IPS-11a (cell line): Measurements from ENCODE around the gene MYL10.
"Not testable (repeated sequence)": the region's sequence is repeated elsewhere in the genome, so short reads cannot be mapped to it uniquely, and the experiment has no call there.

Experiments used
- H3K4me3 ChIP-seq: one replicate; pipeline ENCODE4 v1.5.1; 2013; ENCODE audit warnings: low read depth, low read length, control low read depth

Gene MYL10

DNA sequence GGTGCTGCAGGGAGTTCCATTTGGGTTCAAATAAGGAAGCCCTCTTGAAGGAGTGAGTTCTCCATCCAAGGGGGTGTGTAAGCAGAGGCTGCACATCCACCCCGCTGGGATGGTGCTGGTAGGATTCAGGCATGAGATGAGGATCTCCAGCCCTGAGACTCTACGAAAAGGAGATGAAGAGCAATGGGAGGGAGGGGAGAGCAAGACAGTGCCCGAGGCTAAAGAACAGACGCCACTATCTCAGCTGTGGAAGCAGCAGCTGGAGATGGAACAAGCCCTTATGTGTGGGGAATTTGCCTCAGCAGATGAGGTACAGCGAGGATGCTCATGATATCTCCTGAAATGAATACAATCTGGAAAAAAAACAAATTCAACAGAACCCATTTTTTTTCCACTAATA, 28.1 kb upstream of the MYL10 start:
- no peak overlapping the region for H3K4me3 ChIP-seq

DNA sequence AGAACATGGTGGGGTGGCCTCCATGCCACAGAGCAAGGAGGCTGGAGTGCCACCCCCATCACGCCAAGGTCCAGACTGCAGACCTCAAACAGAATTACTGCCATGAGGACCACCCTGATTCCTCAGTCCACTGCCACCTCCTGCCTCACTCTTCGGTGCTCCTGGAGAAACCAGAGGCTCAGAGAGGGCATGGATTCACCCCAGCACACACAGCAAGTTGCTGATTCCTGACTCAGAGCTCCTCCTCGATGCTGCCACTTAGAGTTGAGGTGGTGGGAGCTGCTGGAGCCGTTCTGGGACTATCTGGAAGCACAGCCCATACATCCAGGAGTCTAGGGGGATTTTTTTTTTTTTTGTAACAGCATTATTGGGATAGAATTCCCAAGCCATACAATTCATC, 22.0 kb upstream of the MYL10 start:
- H3K4me3 ChIP-seq, result no peak overlapping the region

- no peak overlapping the region for H3K4me3 ChIP-seq
Observed at GRCh38 chr7:101650579-101651081, 21.5 kb upstream of the MYL10 start.

GRCh38 chr7:101647876-101648275, 18.8 kb upstream of the MYL10 start:
- H3K4me3 ChIP-seq, result not testable (repeated sequence)

DNA sequence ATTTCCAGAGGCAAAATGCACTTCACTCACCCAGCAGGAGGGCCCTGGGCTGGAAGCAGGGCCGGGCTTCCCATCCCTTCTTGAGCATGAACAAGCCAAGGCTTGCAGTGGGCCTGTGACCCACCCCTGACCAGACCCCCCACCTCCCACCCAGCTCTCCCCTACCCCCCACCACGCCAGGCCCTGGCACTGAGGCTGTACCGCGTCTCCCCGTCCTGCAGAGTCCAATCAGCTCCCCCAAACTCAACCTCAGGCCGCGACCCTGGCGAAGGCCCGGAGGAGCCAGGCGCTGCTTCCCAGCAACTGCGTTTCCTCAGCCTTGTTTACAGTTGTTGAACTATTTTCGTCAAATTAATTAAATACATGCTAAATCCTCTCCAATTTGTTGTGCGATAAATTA, 16.9 kb upstream of the MYL10 start:
- H3K4me3 ChIP-seq, result no peak overlapping the region

GRCh38 chr7:101644879-101645278, 15.8 kb upstream of the MYL10 start:
- H3K4me3 ChIP-seq, result no peak overlapping the region

DNA sequence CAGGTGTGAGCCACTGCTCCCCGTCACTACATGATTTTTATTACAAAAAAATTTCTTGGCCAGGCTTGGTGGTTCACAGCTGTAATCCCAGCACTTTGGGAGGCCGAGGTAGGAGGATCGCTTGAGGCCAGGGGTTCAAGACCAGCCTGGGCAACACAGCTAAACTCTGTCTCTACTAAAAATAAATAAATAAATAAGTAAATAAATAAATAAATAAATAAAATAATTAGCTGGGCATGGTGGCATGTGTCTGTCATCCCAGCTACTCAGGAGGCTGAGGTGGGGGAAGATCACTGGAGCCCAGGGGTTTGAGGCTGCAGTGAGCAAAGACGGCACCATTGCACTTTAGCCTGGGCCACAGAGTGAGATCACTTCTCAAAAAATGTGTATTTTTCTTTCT, 10.0 kb upstream of the MYL10 start:
- H3K4me3 ChIP-seq, result not testable (repeated sequence)

DNA sequence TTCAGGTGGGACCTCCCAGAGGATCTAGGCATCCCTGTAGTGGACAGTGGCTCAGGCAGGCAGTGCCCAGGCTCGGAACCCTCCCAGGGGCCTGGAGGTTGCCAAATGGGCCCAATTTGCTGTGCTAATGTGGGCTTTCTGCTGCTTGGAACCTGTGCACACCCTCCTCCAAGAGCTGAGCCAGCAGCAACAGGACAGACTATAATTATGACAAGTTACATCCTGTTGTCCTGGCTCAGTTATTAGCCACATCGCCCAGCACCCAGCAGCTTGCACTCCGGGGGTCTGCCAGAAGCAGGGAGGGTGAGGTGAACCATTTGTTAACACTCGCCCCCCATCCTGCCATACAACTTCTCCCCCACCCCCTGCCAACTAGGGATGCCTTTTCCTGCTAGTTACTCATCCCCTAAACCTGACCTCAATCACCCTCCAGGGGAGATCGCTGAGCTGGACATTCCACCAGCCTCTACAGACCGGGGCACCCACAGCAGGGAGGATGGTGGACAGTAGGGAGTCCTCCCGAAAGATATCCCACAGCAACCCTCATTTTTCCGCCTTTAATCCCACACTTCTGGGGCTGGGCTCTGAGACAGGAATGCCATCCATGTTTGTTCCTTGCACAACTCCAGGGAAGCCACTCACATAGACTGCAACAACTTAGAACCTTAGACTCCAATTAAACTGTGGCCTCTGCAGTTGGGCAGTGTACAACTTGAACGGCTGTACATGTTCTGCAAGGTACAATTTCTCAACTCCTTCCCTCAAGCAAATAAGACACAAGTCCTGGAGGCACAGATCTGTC, 7.9 kb upstream of the MYL10 start:
- H3K4me3 ChIP-seq, result no peak overlapping the region

- no peak overlapping the region for H3K4me3 ChIP-seq
Observed at GRCh38 chr7:101635484-101635883, 6.4 kb upstream of the MYL10 start.

GRCh38 chr7:101634196-101634717, 5.2 kb upstream of the MYL10 start:
- no peak overlapping the region for H3K4me3 ChIP-seq

- no peak overlapping the region for H3K4me3 ChIP-seq
Observed at GRCh38 chr7:101633511-101633910, 4.4 kb upstream of the MYL10 start.

DNA sequence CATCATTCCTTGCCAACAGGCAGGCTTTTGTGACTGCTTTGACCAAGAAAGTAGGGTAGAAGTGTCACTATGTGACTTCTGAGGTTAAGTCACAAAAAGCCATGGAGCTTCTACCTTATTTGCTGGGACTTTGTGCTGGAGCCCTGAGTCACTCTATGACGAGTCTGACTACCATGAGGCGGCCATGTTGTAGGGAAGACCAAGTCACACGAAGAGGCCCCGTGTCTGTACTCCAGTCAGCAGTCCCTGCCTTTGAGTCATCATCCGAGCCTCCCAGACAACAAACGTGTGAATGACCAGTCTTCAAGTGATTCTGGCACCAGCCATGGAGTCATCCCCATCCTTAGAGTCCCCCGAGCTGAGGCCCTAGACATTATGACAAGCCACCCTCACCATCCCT, 3.5 kb upstream of the MYL10 start:
- no peak overlapping the region for H3K4me3 ChIP-seq

DNA sequence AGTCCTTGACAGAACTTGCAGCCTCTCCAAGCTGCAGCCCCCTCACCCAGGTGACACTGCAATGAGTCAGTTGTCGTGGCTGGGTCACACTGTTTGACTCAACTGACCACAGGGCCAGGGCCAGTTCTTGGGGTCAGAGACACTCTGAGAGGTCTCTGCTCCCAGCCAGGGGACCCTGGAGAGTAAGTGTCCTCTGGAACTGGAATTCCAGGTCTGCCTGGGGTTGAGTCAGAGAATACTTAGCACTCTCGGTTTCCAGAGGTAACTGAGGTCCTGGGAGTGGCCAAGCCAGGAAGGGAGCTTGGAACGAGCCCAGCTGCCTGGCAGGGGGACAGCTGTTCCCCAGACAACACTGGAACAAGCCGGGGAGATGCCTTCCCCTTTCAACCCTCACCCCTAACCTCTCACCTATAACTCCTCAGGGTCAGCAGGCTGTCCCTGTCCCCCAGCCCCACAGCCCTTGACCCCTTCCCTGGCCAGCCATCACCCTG, 2.2 kb upstream of the MYL10 start:
- no peak overlapping the region for H3K4me3 ChIP-seq

DNA sequence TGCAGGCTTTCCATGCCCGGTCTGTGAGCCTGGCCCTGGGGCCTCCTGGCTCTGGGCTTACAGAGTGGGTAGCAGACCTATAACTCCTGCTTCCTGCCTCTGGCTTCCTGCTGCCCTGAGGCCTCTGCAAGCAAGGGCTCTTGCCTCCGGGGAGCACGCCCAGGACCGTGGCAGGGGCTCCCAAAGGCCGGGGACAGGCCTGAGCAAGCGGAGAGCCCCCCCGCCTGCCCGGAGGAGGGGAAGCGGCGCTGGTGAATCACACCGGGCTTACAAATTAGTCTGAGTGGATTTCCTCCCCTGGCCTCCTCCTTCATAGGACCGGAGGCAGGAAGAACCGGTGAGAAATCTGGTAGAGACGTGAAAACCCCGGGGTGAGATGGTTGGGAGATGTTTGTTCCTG, 1.5 kb upstream of the MYL10 start:
- no peak overlapping the region for H3K4me3 ChIP-seq

DNA sequence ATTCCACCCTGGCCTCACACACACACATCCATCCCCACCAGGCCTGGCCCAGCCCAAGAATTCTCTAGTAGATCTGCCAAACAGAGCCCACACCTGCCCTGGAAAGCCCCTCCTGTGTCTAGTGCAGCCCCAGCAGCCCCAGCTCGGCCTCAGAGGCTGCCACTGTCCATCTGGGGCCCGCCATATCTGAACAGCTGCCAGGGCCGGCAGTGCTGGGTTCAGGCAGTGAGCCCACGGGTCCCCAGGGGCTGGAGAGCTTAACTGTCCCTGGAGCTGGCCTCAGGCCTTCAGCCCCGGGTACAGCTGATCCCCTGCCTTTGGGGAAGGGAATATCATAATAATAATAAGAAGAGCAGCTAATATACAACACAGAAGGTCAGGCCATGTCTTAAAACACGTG, 574 bp downstream of the MYL10 start:
- no peak overlapping the region for H3K4me3 ChIP-seq

- no peak overlapping the region for H3K4me3 ChIP-seq
Observed at GRCh38 chr7:101626758-101627157, 2.3 kb downstream of the MYL10 start.

- H3K4me3 ChIP-seq, result no peak overlapping the region
Observed at GRCh38 chr7:101626069-101626671, 2.9 kb downstream of the MYL10 start.

- H3K4me3 ChIP-seq, result no peak overlapping the region
Observed at GRCh38 chr7:101625031-101625791, 3.9 kb downstream of the MYL10 start.

GRCh38 chr7:101624246-101625001, 4.7 kb downstream of the MYL10 start:
- no peak overlapping the region for H3K4me3 ChIP-seq

DNA sequence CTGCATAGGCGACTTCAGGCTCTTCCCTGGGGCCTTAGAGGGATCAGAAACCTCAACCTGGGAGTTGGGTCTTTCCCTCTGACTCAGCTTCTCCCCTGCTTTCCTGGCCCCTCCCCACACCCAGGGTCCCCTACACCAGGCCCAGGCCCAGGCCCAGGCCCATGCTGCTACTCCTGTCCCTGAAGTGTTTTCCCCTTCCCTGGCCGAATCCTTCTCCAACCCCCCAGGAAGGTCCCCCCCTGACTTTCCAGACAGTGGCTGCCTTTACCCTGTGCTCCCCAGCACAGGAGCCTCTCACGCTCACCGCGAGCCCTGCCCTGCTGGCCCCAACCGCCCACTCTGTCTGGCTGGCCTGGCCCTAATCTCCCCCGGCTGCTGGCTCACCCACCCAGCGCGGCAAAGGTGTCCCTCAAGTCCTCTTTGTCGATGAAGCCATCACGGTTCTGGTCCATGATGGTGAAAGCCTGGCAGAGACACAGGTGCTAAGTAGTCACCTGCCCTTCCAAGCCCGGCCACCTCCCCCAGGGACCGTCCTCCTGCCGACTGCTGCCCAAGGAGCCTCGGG, 6.4 kb downstream of the MYL10 start:
- no peak overlapping the region for H3K4me3 ChIP-seq
